Measurements from ENCODE around the gene GPC3. TPM values are rescaled to one million over a fixed set of nuclear protein-coding genes. Genes with fewer than 3 reads are reported as not detected.

Gene GPC3
- total RNA-seq, 4 donors from 2014 or later, result 1.4 to 5.8 (median 2.7) TPM

DNA sequence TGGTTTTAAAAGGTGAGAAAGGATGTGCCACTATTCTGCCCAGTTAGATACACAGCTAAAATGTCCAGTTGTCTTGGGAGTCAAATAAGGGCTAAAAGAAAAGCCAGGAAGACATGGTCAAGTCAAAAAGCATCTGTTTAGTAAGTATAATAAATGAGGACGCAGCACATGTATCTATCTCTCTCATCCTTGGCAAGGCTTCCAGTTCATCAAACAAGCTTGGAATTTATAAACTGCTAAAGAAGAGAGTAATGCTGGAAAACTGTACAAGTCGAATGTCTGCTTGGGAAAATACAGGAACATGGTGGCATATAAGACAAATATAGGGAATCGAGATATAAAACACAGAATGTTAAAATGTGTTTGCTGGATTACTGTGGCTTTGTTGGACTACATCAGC lies 106.7 kb downstream of the GPC3 start:
- Histone ChIP-seq H3K4me3 (no peak overlapping the region), H3K27ac (no peak overlapping the region), H3K4me1 (no peaks in the 10 kb centered on the region), H3K36me3 (no peaks in the 10 kb centered on the region), H3K27me3 (no peaks in the 10 kb centered on the region), H3K9me3 (no peaks in the 10 kb centered on the region)
- TF ChIP-seq POLR2A (IDR thresholded peaks at IDR 0.05), result no peak
- in situ Hi-C loops (cut with MboI; ENCODE audit: low sequenced_read_pairs in 4 of 4) (no loop called here), intact Hi-C loops (cut with DNase I; ENCODE audit: low total_unique reads) (no loop called here)
- DNase-seq (no peak), ATAC-seq (no peak)

DNA sequence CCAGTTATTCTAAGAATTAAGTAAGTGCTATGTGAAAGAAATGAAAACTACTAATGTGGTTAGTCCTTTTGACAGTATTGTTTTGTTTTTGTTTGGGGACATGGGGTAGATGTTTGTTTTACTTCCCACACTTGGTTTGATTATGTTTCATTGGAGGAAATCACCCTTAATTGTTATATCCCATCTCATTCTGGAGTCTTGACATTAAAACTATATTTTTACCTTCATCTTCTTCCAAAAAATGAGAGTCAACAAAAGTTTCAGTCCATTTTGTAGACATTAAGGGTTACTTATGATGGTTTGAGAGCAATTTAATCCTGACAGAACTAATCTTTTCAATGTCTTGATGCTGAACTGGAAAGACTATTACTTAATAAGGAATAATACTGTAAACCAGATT lies 108.7 kb downstream of the GPC3 start:
- no peak for ATAC-seq
- H3K36me3 ChIP-seq, result no peaks in the 10 kb centered on the region
- TF ChIP-seq, protein P1, sequence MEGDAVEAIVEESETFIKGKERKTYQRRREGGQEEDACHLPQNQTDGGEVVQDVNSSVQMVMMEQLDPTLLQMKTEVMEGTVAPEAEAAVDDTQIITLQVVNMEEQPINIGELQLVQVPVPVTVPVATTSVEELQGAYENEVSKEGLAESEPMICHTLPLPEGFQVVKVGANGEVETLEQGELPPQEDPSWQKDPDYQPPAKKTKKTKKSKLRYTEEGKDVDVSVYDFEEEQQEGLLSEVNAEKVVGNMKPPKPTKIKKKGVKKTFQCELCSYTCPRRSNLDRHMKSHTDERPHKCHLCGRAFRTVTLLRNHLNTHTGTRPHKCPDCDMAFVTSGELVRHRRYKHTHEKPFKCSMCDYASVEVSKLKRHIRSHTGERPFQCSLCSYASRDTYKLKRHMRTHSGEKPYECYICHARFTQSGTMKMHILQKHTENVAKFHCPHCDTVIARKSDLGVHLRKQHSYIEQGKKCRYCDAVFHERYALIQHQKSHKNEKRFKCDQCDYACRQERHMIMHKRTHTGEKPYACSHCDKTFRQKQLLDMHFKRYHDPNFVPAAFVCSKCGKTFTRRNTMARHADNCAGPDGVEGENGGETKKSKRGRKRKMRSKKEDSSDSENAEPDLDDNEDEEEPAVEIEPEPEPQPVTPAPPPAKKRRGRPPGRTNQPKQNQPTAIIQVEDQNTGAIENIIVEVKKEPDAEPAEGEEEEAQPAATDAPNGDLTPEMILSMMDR (IDR thresholded peaks at IDR 0.05 in 4 of 5, conservative IDR thresholded peaks at IDR 0.05 in 1 of 5), result no peak
- TF ChIP-seq POLR2A (IDR thresholded peaks at IDR 0.05), result no peak

DNA sequence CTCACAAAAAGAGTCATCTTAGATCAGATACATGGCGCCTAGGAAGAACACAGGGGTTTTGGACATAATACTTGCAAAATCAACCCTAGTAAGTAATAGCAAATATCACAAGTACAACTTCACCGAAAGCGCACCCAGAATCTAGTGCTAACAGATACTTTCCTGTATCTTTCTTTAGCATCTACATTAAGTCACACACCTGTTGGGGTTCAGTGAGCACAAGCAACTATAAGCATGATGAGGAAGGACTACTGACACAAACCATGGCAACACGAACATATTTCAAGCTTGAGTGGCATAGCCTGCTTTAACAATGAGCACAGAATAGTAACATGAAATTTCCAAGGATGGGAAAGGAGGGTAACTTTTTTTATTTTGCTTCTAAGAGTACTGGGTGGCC lies 116.1 kb downstream of the GPC3 start:
- no peak for DNase-seq
- H3K27me3 ChIP-seq, result no peaks in the 10 kb centered on the region
- no peak for TF ChIP-seq POLR2A (IDR thresholded peaks at IDR 0.05)
- TF ChIP-seq, protein P1 (IDR thresholded peaks at IDR 0.05 in 4 of 5, conservative IDR thresholded peaks at IDR 0.05 in 1 of 5), result no peak
- no peaks in the 10 kb centered on the region for H3K4me1 ChIP-seq
- no peak for ATAC-seq
- no peaks in the 10 kb centered on the region for H3K36me3 ChIP-seq
- no peaks in the 10 kb centered on the region for H3K9me3 ChIP-seq
- H3K27ac ChIP-seq, result no peak overlapping the region
- intact Hi-C loops (cut with DNase I; ENCODE audit: low total_unique reads) (no loop called here), in situ Hi-C loops (cut with MboI; ENCODE audit: low sequenced_read_pairs in 4 of 4) (no loop called here)
- no peak overlapping the region for H3K4me3 ChIP-seq

More for the DNA sequence above, 108.7 kb downstream of the GPC3 start:
- no peaks in the 10 kb centered on the region for H3K27me3 ChIP-seq
- no peak for DNase-seq
- no peak overlapping the region for H3K27ac ChIP-seq
- H3K4me1 ChIP-seq, result no peaks in the 10 kb centered on the region
- H3K9me3 ChIP-seq, result no peaks in the 10 kb centered on the region
- intact Hi-C loops (cut with DNase I; ENCODE audit: low total_unique reads) (no loop called here), in situ Hi-C loops (cut with MboI; ENCODE audit: low sequenced_read_pairs in 4 of 4) (no loop called here)
- H3K4me3 ChIP-seq, result no peak overlapping the region

DNA sequence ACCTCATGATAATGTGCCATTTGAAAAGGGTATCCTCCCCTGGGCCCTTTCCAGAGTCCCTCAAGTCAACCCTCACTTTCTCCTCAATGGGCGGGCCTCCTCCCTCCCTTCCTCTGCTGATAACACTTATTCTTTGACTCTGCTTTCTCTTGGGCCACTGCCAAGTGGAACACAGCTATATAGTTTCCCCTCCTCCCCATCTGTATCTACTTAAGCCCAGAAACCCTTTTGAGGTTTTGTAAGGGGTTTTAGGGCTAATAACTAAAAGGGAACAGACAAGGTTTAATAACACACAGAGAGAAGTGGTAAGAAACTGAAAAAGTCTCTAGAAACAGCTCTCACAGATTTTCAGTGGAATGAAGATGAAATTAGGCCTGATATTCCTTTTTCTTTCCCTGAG lies 116.7 kb downstream of the GPC3 start:
- no peak overlapping the region for H3K27ac ChIP-seq
- H3K27me3 ChIP-seq, result no peaks in the 10 kb centered on the region
- no peaks in the 10 kb centered on the region for H3K9me3 ChIP-seq
- no peaks in the 10 kb centered on the region for H3K4me1 ChIP-seq
- no peak for DNase-seq
- intact Hi-C loops (cut with DNase I; ENCODE audit: low total_unique reads) (no loop called here), in situ Hi-C loops (cut with MboI; ENCODE audit: low sequenced_read_pairs in 4 of 4) (no loop called here)
- no peak overlapping the region for H3K4me3 ChIP-seq
- H3K36me3 ChIP-seq, result no peaks in the 10 kb centered on the region
- TF ChIP-seq, protein P1 (IDR thresholded peaks at IDR 0.05 in 4 of 5, conservative IDR thresholded peaks at IDR 0.05 in 1 of 5), result no peak
- no peak for TF ChIP-seq POLR2A (IDR thresholded peaks at IDR 0.05)
- no peak for ATAC-seq

DNA sequence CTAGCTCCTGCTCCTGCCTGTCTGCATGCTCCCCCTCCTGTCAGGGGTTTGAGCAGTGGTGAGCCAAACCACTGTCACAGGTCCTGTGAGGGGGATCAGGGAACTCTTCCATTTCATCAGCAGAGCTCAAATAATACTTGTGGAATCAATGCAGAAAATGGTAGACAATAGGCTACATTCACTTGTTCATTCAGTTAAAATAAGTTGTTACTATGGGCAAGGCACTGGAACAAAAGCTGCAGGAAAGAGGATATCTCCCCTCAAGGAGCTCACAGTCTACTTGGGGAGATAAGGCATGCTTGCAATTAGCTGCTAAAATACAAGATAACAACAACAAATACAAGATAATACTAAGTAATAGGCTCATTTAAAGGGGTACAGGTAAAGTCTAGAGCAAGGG lies 117.1 kb downstream of the GPC3 start:
- H3K4me3 ChIP-seq, result no peak overlapping the region
- no peaks in the 10 kb centered on the region for H3K27me3 ChIP-seq
- no peak for ATAC-seq
- intact Hi-C loops (cut with DNase I; ENCODE audit: low total_unique reads) (no loop called here), in situ Hi-C loops (cut with MboI; ENCODE audit: low sequenced_read_pairs in 4 of 4) (no loop called here)
- no peak overlapping the region for H3K27ac ChIP-seq
- no peak for TF ChIP-seq POLR2A (IDR thresholded peaks at IDR 0.05)
- TF ChIP-seq, protein P1 (IDR thresholded peaks at IDR 0.05 in 4 of 5, conservative IDR thresholded peaks at IDR 0.05 in 1 of 5), result no peak
- H3K4me1 ChIP-seq, result no peaks in the 10 kb centered on the region
- no peaks in the 10 kb centered on the region for H3K9me3 ChIP-seq
- no peak for DNase-seq
- H3K36me3 ChIP-seq, result no peaks in the 10 kb centered on the region
